GM18951 (cell line): ENCODE data around the gene SORBS2.
A peak's percentile ranks its signal among the peaks of the same experiment; 100 is the strongest.

Experiments
- POLR2A ChIP-seq: IDR thresholded peaks from 4 replicates; pipeline ENCODE4 v1.6.1; 2011; ENCODE audit warnings: mild to moderate bottlenecking; ENCODE audit not compliant: insufficient read length, insufficient read depth; ENCODE audit errors: extremely low read depth
- in situ Hi-C: fragments of 300-500 bp; cut with MboI; formaldehyde crosslinking; loops from one replicate; pipeline ENCODE4 v1.12.0; 2022; ENCODE audit warnings: low sequenced_read_pairs, mixed read lengths, inconsistent platforms; ENCODE audit not compliant: unreplicated experiment

SORBS2 gene

GRCh38 chr4:185744946-185745345 is 67.0 kb downstream of the SORBS2 start:
- TF ChIP-seq POLR2A, result no peak
- in situ Hi-C loops, result no loop called here

GRCh38 chr4:185744488-185744862 is 67.5 kb downstream of the SORBS2 start:
- in situ Hi-C loops, result no loop called here
- no peak for TF ChIP-seq POLR2A

- no peak for TF ChIP-seq POLR2A
- in situ Hi-C loops, result no loop called here
Observed at GRCh38 chr4:185743722-185744487, 68.1 kb downstream of the SORBS2 start.

- in situ Hi-C loops, result no loop called here
Observed at GRCh38 chr4:185742766-185743165, 69.2 kb downstream of the SORBS2 start.

GRCh38 chr4:185741795-185742194 is 70.2 kb downstream of the SORBS2 start:
- TF ChIP-seq POLR2A, result no peak
- in situ Hi-C loops, result no loop called here

More at GRCh38 chr4:185742766-185743165, 69.2 kb downstream of the SORBS2 start:
- TF ChIP-seq POLR2A, result no peak

- in situ Hi-C loops, result no loop called here
- no peak for TF ChIP-seq POLR2A
Observed at GRCh38 chr4:185740471-185740873, 71.5 kb downstream of the SORBS2 start.

GRCh38 chr4:185738820-185739219 is 73.2 kb downstream of the SORBS2 start:
- in situ Hi-C loops, result no loop called here
- TF ChIP-seq POLR2A, result no peak

GRCh38 chr4:185738038-185738552 is 73.9 kb downstream of the SORBS2 start:
- in situ Hi-C loops, result no loop called here
- no peak for TF ChIP-seq POLR2A

- in situ Hi-C loops, result no loop called here
- no peak for TF ChIP-seq POLR2A
Observed at GRCh38 chr4:185737489-185738037, 74.4 kb downstream of the SORBS2 start.

GRCh38 chr4:185736882-185737281 is 75.1 kb downstream of the SORBS2 start:
- in situ Hi-C loops, result no loop called here
- TF ChIP-seq POLR2A, result no peak

GRCh38 chr4:185735866-185736400 is 76.1 kb downstream of the SORBS2 start:
- TF ChIP-seq POLR2A, result no peak
- in situ Hi-C loops, result no loop called here

- TF ChIP-seq POLR2A, result no peak
- in situ Hi-C loops, result no loop called here
Observed at GRCh38 chr4:185734930-185735329, 77.1 kb downstream of the SORBS2 start.

GRCh38 chr4:185734214-185734613 is 77.8 kb downstream of the SORBS2 start:
- no peak for TF ChIP-seq POLR2A
- in situ Hi-C loops, result no loop called here

- in situ Hi-C loops, result no loop called here
Observed at GRCh38 chr4:185730849-185731608, 81.0 kb downstream of the SORBS2 start.

GRCh38 chr4:185730387-185730786 is 81.6 kb downstream of the SORBS2 start:
- TF ChIP-seq POLR2A, result peak; percentile 20
- in situ Hi-C loops, result no loop called here

More at GRCh38 chr4:185730849-185731608, 81.0 kb downstream of the SORBS2 start:
- no peak for TF ChIP-seq POLR2A
